Natural killer cell treated with Interleukin-12 subunit alpha and Interleukin-12 subunit beta and Interleukin-15 and Interleukin-18, amount 100 ng/mL, for 72 hours (primary cell): ENCODE data around the gene NUP37. TPM values are rescaled to one million over a fixed set of nuclear protein-coding genes. Genes with fewer than 3 reads are reported as not detected.
"Not testable (repeated sequence)": the region's sequence is repeated elsewhere in the genome, so short reads cannot be mapped to it uniquely, and the experiment has no call there.

Experiments used
- ATAC-seq, 2 donors: fragments of 150-1000 bp; cut with Tn5 transposase in 1 of 2; sonication (Bioruptor Pico), chemical (Tn5 transposase) in 1 of 2; 2 replicates each; pipeline ENCODE4 v1.10.0; 2021
- DNase-seq: peaks from one replicate; pipeline ENCODE4 v3.0.0; 2022; ENCODE audit warnings: low spot score
- H3K27ac Mint-ChIP-seq, 2 donors: 1 replicate in 1 of 2; 2 replicates in 1 of 2; pipeline ENCODE4 v1.8.0; 2022; ENCODE audit warnings: mixed read lengths in 2 of 2, mild to moderate bottlenecking in 1 of 2, moderate library complexity in 1 of 2
- H3K27me3 Mint-ChIP-seq, 2 donors: 1 replicate in 1 of 2; 2 replicates in 1 of 2; pipeline ENCODE4 v1.8.0; 2022; ENCODE audit warnings: mixed read lengths in 2 of 2
- H3K36me3 Mint-ChIP-seq: one replicate; pipeline ENCODE4 v1.8.0; 2022; ENCODE audit warnings: mixed read lengths
- H3K4me1 Mint-ChIP-seq, 2 donors: 1 replicate in 1 of 2; 2 replicates in 1 of 2; pipeline ENCODE4 v1.8.0; 2022; ENCODE audit warnings: low read depth in 2 of 2, mixed read lengths in 2 of 2, mild to moderate bottlenecking in 1 of 2
- H3K4me3 Mint-ChIP-seq: one replicate; pipeline ENCODE4 v1.8.0; 2022; ENCODE audit warnings: mixed read lengths
- H3K9me3 Mint-ChIP-seq: 2 replicates; pipeline ENCODE4 v1.8.0; 2022; ENCODE audit warnings: mixed read lengths
- total RNA-seq, 2 donors: library from RNA; stranded (reverse); gene quantifications; one replicate each; pipeline ENCODE4 v1.2.3, GENCODE V29; 2022

NUP37 gene
- total RNA-seq: 10 to 100 TPM; 41.4 to 76.5 TPM

DNA sequence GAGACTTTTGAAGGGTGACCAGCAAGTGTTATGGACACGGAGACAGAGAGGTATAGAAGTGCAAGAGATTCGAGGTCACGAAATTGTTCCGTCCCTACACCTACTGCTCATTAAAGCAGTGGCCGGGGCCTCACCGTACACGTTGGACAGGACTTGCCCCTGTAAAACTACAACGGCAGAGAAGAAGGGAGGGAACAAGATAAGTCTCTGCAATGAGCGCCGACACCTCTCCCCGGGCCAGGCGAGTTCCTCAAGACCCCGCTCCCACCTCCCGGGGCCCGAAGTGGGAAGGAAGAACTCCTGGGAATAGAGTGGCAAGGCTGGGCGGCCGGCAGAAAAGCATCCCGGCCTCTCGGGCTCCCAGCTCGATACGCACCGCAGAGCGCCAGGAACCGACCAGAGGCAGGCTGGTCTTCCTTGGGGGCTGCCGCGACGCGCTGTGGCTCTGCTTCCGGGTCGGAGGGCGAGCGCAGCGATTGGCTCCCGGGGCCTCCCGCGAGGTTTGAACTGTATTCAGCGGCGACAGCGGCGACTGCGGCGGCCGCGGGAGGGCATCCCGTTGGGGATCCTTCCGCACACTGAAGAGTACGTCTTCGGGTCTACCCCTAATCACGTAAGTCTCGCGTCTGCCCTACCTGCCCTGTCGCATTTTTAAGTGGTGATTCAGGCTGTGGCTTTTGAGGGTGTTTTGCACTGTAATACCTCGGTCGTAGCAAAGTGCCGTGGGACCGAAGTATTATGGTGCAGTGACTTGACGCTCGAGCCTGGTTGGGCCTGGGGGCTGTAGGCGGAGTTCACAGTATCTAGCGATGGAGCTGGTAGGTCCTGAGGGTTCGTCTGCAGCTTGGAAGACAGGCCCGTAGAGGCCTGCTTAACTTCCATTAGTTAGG, at the start of gene NUP37, which contains the start of gene PARPBP:
TSS of gene NUP37 (minus strand) at position 441 of the 890 bp plus-strand sequence. CDS start 1,596 bp downstream, outside the sequence.
TSS of gene PARPBP (plus strand) at position 510 of the 890 bp plus-strand sequence. CDS start 3,706 bp downstream, outside the sequence.
- Mint-ChIP-seq H3K9me3 (no peaks in the 10 kb centered on the region), H3K36me3 (peaks cover 4% of the 10 kb centered on the region)

DNA sequence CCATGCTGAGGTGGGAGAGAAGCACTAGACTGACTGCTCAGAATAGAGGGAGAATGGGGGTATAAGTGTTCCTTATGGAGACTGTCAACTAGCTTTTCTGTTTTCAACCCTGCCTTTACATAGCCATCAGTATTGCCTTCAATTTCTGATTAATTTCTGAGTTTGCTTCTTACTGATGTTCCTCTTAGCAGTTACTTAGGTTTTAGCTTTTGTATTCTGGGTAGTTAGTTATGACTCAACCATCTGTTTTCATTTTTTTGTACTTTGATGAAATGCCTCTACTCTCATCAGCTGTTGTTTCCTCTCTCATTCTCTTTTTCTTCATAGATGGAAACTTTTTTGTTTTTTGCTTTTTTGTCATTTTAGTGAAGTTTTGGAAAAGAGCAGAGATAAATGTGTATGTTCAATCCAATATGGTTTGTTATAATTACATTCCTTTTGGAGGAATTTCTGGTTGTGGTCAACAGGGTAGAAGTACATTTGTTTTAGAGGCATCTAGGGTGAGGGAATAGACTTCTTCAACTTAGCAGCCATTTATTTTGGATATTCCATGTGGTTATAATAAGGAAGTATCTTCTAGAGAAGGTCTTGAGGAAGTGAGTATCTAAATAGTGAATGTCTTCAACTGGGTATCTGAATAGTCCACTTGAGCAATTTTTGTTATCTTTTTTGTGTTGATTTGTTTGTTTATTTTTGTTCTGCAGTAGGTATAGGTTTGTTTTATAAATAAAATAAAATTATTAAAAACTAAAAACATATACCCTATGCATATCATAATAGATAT, 48.1 kb upstream of the NUP37 start:
- peak in 1 of 2 donors; percentile 75 for ATAC-seq
- Mint-ChIP-seq H3K27ac (no peak overlapping the region), H3K27me3 (no peaks in the 10 kb centered on the region), H3K4me3 (no peak overlapping the region), H3K9me3 (no peaks in the 10 kb centered on the region), H3K4me1 (no peaks in the 10 kb centered on the region), H3K36me3 (no peaks in the 10 kb centered on the region)
- DNase-seq: no peak

More for the DNA sequence above, at the start of gene NUP37, which contains the start of gene PARPBP:
- no peaks in the 10 kb centered on the region for H3K27me3 Mint-ChIP-seq
- ATAC-seq (peak; percentile 98 to 100), DNase-seq (peak; percentile 93)
- peak within 1 kb of the TSS; percentile 92 for H3K4me3 Mint-ChIP-seq
- peaks cover 10 to 18% of the 10 kb centered on the region in 2 donors for H3K4me1 Mint-ChIP-seq
- H3K27ac Mint-ChIP-seq: peak within 1 kb of the TSS; percentile 86 to 92

DNA sequence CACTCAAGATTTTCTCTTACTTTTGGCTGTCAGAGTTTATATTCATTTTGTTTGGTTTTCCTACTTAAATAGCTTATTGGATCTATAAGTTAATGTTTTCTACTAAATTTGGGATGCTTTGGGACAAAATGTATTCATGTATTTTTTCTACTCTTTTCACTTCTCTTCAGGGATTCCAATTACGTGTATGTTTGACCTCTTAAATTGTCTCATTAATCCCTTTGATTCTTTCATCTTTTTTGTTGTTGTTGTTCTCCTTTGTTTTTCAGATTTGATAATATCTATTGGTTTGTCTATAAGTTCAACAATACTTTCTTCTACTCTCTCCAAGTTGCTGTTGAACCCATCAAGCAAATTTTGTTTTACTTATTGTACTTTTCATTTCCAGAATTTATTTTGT, 43.5 kb upstream of the NUP37 start:
- no peak for DNase-seq
- no peaks in the 10 kb centered on the region for H3K4me1 Mint-ChIP-seq
- H3K9me3 Mint-ChIP-seq: no peaks in the 10 kb centered on the region
- no peaks in the 10 kb centered on the region for H3K27me3 Mint-ChIP-seq
- H3K27ac Mint-ChIP-seq: no peak overlapping the region
- no peaks in the 10 kb centered on the region for H3K36me3 Mint-ChIP-seq
- no peak for ATAC-seq
- H3K4me3 Mint-ChIP-seq: no peak overlapping the region

GRCh38 chr12:102155206-102155605, 35.3 kb upstream of the NUP37 start:
- not testable (repeated sequence) for H3K4me3 Mint-ChIP-seq, ATAC-seq, H3K9me3 Mint-ChIP-seq, H3K27me3 Mint-ChIP-seq, DNase-seq, H3K27ac Mint-ChIP-seq, H3K36me3 Mint-ChIP-seq, H3K4me1 Mint-ChIP-seq

GRCh38 chr12:102147062-102147587, 27.2 kb upstream of the NUP37 start:
- DNase-seq, H3K36me3 Mint-ChIP-seq, H3K4me1 Mint-ChIP-seq, ATAC-seq, H3K27ac Mint-ChIP-seq, H3K9me3 Mint-ChIP-seq, H3K4me3 Mint-ChIP-seq, H3K27me3 Mint-ChIP-seq: not testable (repeated sequence)

GRCh38 chr12:102144221-102144620, 24.3 kb upstream of the NUP37 start:
- H3K9me3 Mint-ChIP-seq: no peaks in the 10 kb centered on the region
- H3K4me3 Mint-ChIP-seq: no peak overlapping the region
- no peak for DNase-seq
- H3K4me1 Mint-ChIP-seq: peaks cover 0 to 6% of the 10 kb centered on the region in 2 donors
- no peak for ATAC-seq
- H3K27ac Mint-ChIP-seq: no peak overlapping the region
- no peaks in the 10 kb centered on the region for H3K27me3 Mint-ChIP-seq
- peaks cover 12% of the 10 kb centered on the region for H3K36me3 Mint-ChIP-seq

- DNase-seq, ATAC-seq, H3K9me3 Mint-ChIP-seq, H3K27ac Mint-ChIP-seq, H3K4me3 Mint-ChIP-seq, H3K4me1 Mint-ChIP-seq, H3K27me3 Mint-ChIP-seq: not testable (repeated sequence)
- peaks cover 24% of the 10 kb centered on the region for H3K36me3 Mint-ChIP-seq
Measured at GRCh38 chr12:102142866-102143373, 23.0 kb upstream of the NUP37 start.

DNA sequence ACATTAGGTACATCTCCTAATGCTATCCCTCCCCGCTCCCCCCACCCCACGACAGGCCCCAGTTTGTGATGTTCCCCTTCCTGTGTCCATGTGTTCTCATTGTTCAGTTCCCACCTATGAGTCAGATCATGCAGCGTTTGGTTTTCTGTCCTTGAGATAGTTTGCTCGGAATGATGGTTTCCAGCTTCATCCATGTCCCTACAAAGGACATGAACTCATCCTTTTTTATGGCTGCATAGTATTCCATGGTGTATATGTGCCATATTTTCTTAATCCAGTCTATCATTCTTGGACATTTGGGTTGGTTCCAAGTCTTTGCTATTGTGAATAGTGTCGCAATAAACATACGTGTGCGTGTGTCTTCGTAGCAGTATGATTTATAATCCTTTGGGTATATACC, 17.7 kb upstream of the NUP37 start:
- not testable (repeated sequence) for H3K27ac Mint-ChIP-seq, ATAC-seq, H3K27me3 Mint-ChIP-seq, DNase-seq, H3K9me3 Mint-ChIP-seq, H3K4me3 Mint-ChIP-seq, H3K4me1 Mint-ChIP-seq
- peaks cover 24% of the 10 kb centered on the region for H3K36me3 Mint-ChIP-seq

GRCh38 chr12:102131442-102131841, 11.5 kb upstream of the NUP37 start:
- not testable (repeated sequence) for H3K27me3 Mint-ChIP-seq, H3K27ac Mint-ChIP-seq, H3K4me3 Mint-ChIP-seq, H3K9me3 Mint-ChIP-seq, ATAC-seq, DNase-seq, H3K4me1 Mint-ChIP-seq
- peaks cover 11% of the 10 kb centered on the region for H3K36me3 Mint-ChIP-seq

DNA sequence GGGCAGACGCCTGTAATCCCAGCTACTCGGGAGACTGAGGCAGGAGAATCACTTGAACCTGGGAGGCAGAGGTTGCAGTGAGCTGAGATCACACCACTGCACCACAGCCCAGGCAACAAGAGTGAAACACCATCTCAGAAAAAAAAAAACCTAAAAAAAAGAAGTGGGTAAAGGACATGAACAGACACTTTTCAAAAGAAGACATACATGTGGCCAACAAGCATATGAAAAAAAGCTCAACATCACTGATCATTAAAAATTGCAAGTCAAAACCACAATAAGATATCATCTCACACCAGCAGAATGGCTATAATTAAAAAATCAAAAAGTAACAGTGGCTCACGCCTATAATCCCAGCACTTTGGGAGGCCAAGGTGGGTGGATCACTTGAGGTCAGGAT, 10.8 kb upstream of the NUP37 start:
- peaks cover 11% of the 10 kb centered on the region for H3K36me3 Mint-ChIP-seq

GRCh38 chr12:102121328-102121727, 1.4 kb upstream of the NUP37 start:
- ATAC-seq, H3K27me3 Mint-ChIP-seq, H3K9me3 Mint-ChIP-seq, H3K36me3 Mint-ChIP-seq, DNase-seq: not testable (repeated sequence)
- Mint-ChIP-seq H3K27ac (peak overlapping the region in 1 of 2 donors; percentile 86), H3K4me1 (peaks cover 10 to 18% of the 10 kb centered on the region in 2 donors), H3K4me3 (peak overlapping the region; percentile 92)

More for the DNA sequence above, 10.8 kb upstream of the NUP37 start:
- H3K9me3 Mint-ChIP-seq, H3K4me3 Mint-ChIP-seq, DNase-seq, H3K4me1 Mint-ChIP-seq, H3K27ac Mint-ChIP-seq, ATAC-seq, H3K27me3 Mint-ChIP-seq: not testable (repeated sequence)

GRCh38 chr12:102120886-102121285, 972 bp upstream of the NUP37 start:
- Mint-ChIP-seq H3K4me1 (peaks cover 10 to 18% of the 10 kb centered on the region in 2 donors), H3K4me3 (peak overlapping the region; percentile 92), H3K27ac (peak overlapping the region; percentile 86 to 92), H3K9me3 (no peaks in the 10 kb centered on the region), H3K36me3 (peaks cover 4% of the 10 kb centered on the region), H3K27me3 (no peaks in the 10 kb centered on the region)
- no peak for DNase-seq
- ATAC-seq: no peak

GRCh38 chr12:102120564-102120873, 605 bp upstream of the NUP37 start:
- no peaks in the 10 kb centered on the region for H3K9me3 Mint-ChIP-seq
- H3K4me1 Mint-ChIP-seq: peaks cover 10 to 18% of the 10 kb centered on the region in 2 donors
- no peak for DNase-seq
- peak overlapping the region; percentile 92 for H3K4me3 Mint-ChIP-seq
- peak overlapping the region; percentile 86 to 92 for H3K27ac Mint-ChIP-seq
- H3K27me3 Mint-ChIP-seq: no peaks in the 10 kb centered on the region
- ATAC-seq: no peak
- peaks cover 4% of the 10 kb centered on the region for H3K36me3 Mint-ChIP-seq
